GM23248 (cell line): ENCODE results near the gene CD4.

ENCODE experiments used
- EZH2 ChIP-seq: fragments of 200-600 bp; sonication (generic); IDR thresholded peaks from 2 replicates; pipeline ENCODE4 v1.6.1; 2018; ENCODE audit warnings: antibody characterized with exemption, mild to moderate bottlenecking; ENCODE audit not compliant: insufficient read depth, poor library complexity, severe bottlenecking
- EZH2phosphoT487 ChIP-seq: fragments of 200-600 bp; sonication (generic); IDR thresholded peaks from 2 replicates; pipeline ENCODE4 v1.6.1; 2018; ENCODE audit warnings: antibody characterized with exemption, moderate library complexity, mild to moderate bottlenecking, low read depth; ENCODE audit not compliant: insufficient read depth

- TF ChIP-seq EZH2 (no peak), EZH2phosphoT487 (no peak)
Observed at GRCh38 chr12:6772331-6772695, 17.0 kb upstream of the CD4 start, which contains the start of gene LAG3.
